Activated CD4-positive, alpha-beta T cell treated with anti-CD3 and anti-CD28 coated beads, Interleukin-2, amount 50 U/mL, for 4 hours (primary cell): ENCODE measurements around the gene TMEM145.
"Not testable (repeated sequence)": the region's sequence is repeated elsewhere in the genome, so short reads cannot be mapped to it uniquely, and the experiment has no call there.

Source experiments
- DNase-seq, 2 experiments: peaks; one replicate each; pipeline ENCODE4 v3.0.0-alpha.2; 2020

TMEM145 gene

DNA sequence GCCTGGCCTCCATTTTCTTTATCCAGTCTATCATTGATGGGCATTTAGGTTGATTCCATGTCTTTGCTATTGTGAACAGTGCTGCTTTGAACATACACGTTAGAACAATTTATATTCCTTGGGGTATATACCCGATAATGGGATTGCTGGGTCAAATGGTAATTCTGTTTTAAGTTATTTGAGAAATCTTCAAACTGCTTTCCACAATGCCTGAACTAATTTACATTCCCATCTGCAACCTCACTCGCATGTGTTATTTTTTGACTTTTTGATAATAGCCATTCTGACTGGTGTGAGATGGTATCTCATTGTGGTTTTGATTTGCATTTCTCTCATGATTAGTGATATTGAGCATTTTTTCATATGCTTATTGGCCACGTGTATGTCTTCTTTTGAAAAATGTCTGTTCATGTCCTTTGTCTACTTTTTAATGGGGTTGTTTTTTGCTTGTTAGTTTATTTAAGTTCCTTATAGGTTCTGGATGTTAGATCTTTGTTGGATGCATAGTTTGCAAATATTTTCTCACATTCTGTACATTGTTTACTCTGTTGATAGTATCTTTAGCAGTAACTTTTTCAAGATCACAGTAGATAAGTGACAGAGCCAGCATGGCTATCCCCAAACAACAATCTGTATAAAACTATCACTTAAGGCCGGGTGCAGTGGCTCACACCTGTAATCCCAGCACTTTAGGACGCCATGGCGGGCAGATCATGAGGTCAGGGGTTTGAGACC lies 26.2 kb downstream of the TMEM145 start:
- DNase-seq, result not testable (repeated sequence)

DNA sequence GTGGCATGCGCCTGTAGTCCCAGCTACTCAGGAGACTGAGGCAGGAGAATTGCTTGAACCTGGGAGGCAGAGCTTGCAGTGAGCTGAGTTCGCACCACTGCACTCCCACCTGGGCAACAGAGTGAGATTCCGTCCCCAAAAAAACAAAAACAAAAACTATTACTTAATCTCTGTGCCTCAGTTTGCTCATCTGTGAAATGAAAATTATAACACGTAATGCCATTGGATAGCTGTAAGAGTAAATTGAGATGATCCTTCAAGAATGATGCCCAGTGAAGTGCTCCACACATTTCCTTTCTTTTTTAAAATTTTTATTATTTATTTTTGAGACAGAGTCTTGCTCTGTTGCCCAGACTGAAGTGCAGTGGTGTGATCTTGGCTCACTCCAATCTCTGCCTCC lies 26.8 kb downstream of the TMEM145 start:
- DNase-seq, result not testable (repeated sequence)

DNA sequence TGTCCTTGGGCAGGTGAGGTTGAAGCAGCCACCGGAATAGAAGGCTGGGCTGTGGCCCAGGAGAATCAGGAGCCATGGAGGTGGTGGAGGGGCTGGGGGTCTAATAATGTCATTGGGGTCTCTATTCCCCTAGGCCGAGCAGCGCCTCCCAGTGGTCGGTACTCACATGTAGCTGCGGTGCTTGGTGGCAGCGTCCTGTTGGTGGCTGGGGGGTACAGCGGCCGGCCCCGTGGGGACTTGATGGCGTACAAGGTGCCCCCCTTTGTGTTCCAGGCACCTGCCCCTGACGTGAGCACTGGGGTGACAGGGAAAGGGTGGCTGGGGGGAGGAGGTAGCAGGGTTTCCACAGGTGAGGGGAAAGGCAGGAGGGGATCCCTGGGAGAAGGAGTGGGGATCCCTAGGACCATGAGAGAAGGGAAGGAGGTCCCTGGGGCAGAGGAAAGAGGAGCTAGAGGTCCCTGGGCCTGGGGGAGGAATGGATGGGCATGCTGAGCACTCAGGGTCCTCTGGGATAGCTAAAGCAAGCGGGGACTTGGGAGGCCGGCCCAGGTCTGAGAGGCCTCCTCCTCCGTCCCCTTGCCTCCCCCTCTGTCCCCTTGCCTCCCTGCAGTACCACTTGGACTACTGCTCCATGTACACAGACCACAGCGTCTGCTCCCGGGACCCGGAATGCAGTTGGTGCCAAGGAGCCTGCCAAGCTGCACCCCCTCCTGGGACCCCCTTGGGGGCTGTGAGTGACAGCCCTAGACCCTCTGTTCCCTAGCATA lies 30.4 kb downstream of the TMEM145 start:
- DNase-seq, result no peak

DNA sequence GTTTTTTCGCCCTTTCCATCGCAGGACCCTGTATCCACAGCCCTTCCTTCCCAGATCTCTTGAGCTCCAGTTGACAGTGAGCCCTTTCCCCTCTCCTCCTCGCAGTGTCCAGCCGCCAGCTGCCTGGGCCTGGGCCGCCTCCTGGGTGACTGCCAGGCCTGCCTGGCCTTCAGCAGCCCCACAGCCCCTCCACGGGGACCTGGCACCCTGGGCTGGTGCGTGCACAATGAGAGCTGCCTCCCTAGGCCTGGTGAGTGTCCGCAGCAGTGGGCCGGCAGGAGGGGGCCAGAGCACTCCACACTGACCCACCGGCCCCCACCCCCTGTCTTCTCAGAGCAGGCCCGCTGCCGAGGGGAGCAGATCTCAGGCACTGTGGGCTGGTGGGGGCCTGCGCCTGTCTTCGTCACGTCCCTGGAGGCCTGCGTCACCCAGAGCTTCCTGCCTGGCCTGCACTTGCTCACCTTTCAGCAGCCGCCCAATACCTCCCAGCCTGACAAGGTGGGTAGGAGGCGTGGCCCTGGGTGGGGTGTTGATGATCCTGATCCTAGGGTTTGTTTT lies 31.3 kb downstream of the TMEM145 start:
- no peak for DNase-seq

DNA sequence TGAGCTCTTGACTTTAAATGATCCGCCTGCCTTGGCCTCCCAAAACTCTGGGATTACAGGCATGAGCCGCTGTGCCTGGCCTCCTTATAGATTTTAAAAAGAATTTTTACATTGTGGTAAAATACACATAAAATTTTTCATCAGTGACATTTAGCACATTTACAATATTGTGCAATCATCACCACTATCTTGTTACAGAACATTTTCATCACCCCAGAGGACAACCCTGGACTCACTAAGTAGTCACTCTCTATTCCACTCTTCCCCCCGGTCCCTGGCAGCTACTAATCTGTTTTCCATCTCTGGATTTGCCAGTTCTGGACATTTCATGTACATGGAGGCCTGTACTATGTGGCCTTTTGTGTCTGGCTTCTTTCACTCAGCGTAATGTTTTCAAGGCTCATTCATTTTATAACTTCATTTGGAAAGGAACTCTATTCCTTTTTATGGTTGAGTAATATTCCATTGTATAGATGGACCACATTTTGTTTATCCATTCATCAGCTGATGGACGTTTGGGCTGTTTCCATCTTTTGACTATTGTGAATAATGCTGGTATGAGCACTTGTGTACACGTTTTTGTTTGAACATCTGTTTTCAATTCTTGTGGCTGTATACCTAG lies 32.2 kb downstream of the TMEM145 start:
- DNase-seq, result no peak

GRCh38 chr19:42348211-42348610 lies 35.1 kb downstream of the TMEM145 start:
- DNase-seq, result no peak

DNA sequence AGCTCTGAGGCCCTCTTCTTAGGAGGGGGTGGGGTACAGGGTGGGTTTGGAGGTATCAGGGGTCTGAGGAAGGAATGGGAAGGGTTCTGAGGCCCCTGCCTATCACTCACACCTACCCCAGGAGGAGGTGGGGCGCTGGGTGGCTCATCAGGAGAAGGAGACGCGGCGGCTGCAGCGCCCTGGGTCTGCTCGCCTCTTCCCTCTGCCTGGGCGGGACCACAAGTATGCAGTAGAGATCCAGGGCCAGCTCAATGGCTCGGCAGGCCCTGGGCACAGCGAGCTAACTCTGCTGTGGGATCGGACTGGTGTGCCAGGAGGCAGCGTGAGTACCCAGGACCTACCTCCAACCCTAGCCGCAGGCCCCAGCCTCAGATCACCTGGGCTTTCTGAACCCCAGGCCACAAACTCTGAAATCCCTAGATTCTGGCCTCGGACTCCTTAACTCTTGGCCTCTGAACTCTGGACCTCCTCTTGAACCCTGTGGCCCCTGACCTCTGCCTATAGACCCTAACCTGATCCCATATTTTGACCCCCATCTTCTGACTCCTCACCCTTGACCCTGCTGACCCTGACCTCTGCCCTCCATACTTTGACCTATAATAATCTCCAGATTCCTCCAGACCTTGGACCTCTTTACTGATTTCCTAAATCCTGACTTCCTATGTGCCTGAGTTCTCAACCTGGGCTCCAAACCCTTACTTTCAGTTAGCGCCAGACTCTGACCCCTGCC lies 36.4 kb downstream of the TMEM145 start:
- DNase-seq, result no peak

GRCh38 chr19:42350417-42350816 lies 37.3 kb downstream of the TMEM145 start:
- DNase-seq, result no peak

DNA sequence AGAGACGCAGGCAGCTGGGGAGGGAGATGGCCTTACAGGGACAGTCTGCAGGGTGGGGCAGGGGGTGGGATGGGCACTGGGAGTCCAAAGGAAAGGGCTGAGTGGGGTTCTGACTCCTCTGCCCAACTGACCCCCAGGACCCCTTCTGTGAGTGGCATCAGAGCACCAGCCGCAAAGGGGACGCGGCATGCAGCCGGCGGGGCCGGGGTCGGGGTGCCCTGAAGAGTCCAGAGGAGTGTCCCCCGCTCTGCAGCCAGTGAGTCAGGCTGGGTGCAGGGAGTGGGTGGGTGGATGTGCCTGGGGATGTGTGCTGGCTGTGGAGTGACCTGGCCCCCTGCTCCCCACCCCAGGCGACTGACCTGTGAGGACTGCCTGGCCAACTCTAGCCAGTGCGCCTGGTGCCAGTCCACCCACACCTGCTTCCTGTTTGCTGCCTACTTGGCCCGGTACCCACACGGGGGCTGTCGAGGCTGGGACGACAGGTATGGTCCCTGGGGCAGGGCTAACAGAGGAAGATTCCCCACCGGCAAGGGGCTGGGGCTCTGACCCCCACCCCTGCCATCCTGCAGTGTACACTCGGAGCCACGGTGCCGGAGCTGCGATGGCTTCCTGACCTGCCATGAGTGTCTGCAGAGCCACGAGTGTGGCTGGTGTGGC lies 38.1 kb downstream of the TMEM145 start:
- no peak for DNase-seq

DNA sequence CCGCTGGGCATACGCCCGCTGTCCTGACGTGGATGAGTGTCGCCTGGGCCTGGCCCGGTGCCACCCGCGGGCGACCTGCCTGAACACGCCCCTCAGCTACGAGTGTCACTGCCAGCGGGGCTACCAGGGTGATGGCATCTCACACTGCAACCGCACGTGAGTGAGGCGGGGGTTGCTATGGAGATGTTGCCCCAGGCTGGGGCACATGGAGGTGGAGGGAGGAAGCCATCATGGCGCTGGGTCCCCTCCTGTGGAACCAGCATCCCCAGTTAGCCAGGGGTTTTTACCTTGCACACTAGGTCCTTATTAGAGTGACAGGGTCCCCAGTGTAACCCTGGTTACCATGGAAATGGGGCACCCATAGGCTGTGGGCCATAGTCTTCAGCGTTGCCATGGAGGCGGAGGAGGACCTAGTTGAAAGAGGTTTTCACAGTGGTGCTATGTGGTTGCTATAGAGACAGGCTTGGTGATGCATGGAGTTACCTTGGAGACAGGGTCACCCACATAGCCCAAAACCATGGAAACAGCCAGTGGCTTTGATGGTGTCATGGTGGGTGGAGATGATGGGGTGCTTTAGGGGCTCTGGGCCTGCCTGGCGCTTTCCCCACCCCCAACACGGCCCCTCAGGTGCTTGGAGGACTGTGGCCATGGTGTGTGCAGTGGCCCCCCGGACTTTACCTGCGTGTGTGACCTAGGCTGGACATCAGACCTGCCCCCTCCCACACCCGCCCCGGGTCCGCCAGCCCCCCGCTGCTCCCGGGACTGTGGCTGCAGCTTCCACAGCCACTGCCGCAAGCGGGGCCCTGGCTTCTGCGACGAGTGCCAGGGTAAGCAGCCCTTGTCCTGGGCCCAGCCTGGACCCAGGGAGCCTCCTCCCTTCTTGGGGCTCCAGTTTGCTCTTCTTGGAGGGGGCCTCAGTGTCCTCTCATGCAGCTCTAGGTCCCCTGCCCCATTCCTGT lies 39.5 kb downstream of the TMEM145 start:
- no peak for DNase-seq

- no peak for DNase-seq
Observed at GRCh38 chr19:42353341-42354015, 40.4 kb downstream of the TMEM145 start.

GRCh38 chr19:42355896-42356295 lies 42.8 kb downstream of the TMEM145 start:
- no peak for DNase-seq

- DNase-seq, result no peak
Observed at GRCh38 chr19:42356686-42357085, 43.6 kb downstream of the TMEM145 start.

- DNase-seq, result no peak
Observed at GRCh38 chr19:42357290-42357689, 44.2 kb downstream of the TMEM145 start.

- no peak for DNase-seq
Observed at GRCh38 chr19:42360787-42361544, 47.9 kb downstream of the TMEM145 start.

DNA sequence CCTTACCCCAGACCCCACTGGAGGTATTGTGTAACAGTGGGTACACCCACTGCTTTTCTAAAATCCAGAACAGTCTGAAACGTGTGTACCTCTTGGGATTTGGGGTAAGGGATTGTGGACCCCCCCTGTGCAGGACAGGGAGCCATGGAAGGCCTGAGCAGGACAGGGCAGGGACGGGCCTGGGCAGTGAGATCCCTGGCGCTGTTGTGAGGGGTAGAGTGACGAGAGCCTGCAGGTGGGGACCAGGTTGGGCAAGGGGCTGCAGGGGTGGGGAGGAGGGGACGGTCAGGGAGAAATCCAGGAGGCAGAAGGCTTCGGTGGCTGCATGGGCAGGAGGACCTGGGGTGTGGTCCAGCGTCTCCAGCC lies 48.4 kb downstream of the TMEM145 start:
- no peak for DNase-seq

DNA sequence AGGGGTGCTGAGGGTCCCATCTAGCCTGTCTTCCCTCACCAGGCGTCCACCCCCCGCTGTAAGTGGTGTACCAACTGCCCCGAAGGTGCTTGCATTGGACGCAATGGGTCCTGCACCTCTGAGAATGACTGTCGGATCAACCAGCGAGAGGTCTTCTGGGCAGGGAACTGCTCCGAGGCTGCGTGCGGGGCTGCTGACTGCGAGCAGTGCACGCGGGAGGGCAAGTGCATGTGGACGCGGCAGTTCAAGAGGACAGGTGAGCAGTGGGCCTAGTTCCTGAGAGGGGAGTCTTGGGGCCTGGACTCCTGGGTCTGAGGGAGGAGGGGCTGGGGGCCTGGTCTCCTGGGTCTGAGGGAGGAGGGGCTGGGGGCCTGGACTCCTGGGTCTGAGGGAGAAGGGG lies 49.2 kb downstream of the TMEM145 start:
- no peak for DNase-seq

DNA sequence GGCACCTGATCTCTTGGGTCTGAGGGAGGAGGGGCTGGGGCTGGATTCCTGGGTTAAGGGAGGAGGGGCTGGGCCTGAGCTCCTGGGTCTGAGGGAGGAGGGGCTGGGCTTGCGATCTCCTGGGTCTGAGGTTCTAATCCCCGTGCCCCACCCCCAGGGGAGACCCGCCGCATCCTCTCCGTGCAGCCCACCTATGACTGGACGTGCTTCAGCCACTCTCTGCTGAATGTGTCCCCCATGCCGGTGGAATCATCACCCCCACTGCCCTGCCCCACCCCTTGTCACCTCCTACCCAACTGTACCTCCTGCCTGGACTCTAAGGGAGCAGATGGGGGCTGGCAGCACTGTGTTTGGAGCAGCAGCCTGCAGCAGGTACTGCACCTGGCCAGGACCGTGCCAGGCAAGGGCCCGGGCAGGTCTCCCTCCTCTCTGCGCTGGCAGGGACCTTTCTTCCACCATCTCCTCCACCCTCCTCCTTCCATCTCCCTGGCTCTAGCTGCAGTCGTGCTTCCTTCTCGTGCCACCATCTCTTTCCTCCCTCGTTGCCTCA lies 49.9 kb downstream of the TMEM145 start:
- no peak for DNase-seq

DNA sequence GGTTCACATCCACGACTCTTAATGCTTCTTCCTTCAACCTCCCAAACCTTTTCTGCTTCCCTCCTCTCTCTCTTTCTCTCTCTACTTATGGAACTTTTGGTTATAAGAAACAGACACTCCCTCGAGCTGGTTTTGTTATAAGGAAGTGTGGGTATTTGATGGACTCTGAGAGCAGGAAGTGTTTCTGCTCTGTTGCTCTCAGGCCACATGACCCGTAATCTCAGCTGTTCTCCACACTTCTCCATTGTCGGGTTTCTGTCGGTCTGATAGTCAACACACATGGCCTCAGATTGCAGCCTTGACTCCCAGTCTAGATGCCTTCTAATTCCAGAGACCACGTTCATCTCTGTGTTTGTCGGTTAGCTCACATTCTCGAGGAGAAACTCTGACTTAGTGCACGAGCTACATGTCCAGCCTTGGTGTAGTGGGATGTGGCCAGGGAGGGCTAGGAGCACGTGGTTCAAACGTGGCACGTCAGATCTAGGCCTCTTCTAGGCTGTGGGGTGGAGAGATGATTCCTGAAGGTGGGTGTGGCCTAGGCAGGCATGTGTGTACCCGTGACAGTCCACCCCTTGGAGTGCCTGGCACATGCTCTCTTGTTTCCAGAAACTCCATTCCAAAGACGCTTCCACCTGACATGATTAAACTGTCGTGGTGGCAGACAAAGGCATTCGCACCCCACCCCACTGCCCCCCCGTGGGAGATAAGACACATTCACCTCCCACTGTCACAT lies 50.7 kb downstream of the TMEM145 start:
- DNase-seq, result no peak
